Peyer's patch (tissue), 4 donors: ENCODE results near the gene SPG21.

Experiments used
- CTCF ChIP-seq, 6 experiments: fragments of 450-650 bp in 4 of 6; fragments of 200-600 bp in 2 of 6; sonication (generic) in 1 of 6; IDR thresholded peaks; one replicate each; pipeline ENCODE4 v1.5.1; 2017 to 2019; ENCODE audit warnings: antibody characterized with exemption in 6 of 6, mild to moderate bottlenecking in 3 of 6, moderate library complexity in 1 of 6
- POLR2A ChIP-seq, 2 donors: fragments of 450-650 bp; IDR thresholded peaks; one replicate each; pipeline ENCODE4 v1.5.1; 2017; ENCODE audit warnings: antibody characterized with exemption in 2 of 2, mild to moderate bottlenecking in 2 of 2, moderate library complexity in 2 of 2

GRCh38 chr15:64950888-64951287, 38.8 kb downstream of the SPG21 start:
- TF ChIP-seq CTCF (IDR thresholded peaks at IDR 0.05), result no peak
- no peak for TF ChIP-seq POLR2A (IDR thresholded peaks at IDR 0.05)
